ENCODE data around the gene PLRG1. TPM values are rescaled to one million over a fixed set of nuclear protein-coding genes. Genes with fewer than 3 reads are reported as not detected.

The PLRG1 gene
- 39.2 and 49.8 TPM in 2 replicates for total RNA-seq

DNA sequence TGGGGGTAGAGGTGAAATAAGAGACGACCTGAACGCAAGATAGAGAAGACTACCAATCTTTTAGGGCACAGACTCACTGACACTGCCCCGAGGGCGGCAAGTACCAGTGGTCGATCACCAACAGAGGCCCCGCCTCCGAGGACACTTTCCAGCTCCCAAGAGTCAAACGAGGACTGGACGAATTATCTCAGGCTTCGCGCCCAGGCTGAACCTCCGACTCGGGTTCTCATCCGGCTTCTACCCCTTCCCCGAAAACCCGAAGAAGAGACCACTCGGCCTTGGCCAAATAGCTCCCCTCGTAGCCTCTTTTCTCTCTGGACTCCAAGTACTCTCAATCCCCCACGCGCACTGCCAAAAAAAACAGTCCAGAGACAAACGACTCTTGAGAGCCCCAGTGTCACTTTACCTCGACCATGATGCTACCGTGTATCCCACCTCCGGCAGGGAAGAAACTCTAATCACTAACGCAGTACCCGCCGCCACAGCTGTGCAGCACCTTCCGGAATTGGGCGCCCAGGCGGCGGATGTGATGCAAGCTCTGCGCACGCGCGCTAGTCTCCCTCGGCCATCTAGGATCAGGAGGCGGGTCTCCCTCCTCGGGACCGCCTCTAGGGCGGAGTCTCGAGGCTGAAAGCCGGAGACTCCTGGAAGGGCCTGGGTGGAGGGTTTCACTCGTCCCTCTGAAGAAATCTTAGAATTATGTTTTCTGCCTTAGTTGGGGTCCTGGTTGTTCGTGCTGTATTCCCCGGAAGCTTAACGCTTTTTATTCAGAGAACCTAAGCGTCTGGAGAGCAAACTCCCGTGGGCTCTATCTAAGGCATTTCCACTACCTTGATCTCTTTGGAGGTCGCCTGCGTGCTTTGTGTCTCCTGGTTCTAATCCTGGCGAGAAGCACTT lies at the start of gene PLRG1:
Gene PLRG1, minus strand, starts transcription at position 507 of the 897 bp plus-strand sequence. Its CDS starts 92 bp downstream, at position 415.

GRCh38 chr4:154590329-154591006 lies 40.3 kb upstream of the PLRG1 start, which contains the start of gene FGA:
Gene FGA, minus strand, starts transcription at chr4:154590742. Its CDS starts 55 bp downstream, at chr4:154590687.

GRCh38 chr4:154562697-154563254 lies 12.6 kb upstream of the PLRG1 start, which contains the start of gene FGB:
Gene FGB, plus strand, starts transcription at chr4:154563011. Its CDS starts 8 bp downstream, at chr4:154563019.

DNA sequence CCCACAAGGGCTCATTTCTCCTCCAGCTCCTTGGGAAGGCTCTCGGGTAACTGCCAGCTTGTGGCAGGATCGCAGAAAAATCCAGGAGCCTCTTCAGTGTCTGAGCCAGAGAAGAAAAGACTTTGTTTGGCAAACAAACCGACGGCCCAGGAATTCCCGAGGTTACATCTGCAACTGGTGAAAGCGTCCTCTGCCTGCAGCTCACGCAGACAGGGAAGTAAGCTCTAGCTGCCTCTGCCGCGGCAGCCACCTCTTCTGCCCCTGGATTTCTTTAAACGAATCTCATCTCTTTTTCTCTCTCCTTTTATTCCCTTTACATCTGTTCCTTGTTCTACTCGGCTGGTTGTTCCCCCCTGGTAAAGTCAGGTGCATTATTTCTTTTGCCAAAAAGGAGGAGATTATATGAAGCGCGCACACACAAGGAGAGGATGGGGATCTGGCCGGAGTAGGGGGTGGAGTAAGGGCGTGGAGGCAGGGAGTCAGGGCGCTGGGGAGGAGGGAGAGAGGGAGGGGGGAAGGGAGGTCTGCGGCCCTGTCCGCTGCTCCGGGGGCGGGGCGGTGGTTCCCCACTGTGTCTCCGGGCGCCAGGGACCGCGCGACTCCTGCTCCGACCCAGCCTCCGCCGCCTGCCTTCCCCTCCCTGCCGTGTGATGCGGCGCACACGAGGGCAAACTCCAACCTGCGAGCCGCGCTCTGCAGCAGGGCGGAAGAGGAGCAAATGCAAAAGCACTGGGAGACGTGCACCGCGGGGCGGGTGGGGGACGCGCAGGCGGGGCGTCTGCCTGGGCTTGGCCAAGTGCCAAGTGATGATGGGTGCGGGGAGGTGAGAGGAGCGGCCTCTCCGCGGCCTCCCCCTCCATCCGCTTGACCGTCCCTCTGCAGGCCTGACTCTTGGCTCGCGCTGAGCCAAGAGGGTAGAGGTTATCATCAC lies 58.6 kb downstream of the PLRG1 start, which contains the start of gene DCHS2:
Gene DCHS2, minus strand, starts transcription at position 459 of the 931 bp plus-strand sequence. Its CDS starts 444 bp downstream, at position 15.

Other genes with a start within 250 kb of the PLRG1 start
- under 0.01 TPM in 1 of 2 replicates, not detected in the other for gene DCHS2, start 58.6 kb downstream of the PLRG1 start, total RNA-seq
- gene FGB, start 12.6 kb upstream of the PLRG1 start, total RNA-seq: not detected in 2 replicates
- not detected in 2 replicates for gene FGA, start 40.3 kb upstream of the PLRG1 start, total RNA-seq
- gene FGG, start 62.3 kb upstream of the PLRG1 start, total RNA-seq: not detected in 2 replicates
- gene LRAT, start 193.6 kb upstream of the PLRG1 start, total RNA-seq: under 0.01 and 0.34 TPM in 2 replicates
- not detected in 2 replicates for gene RBM46, start 230.9 kb upstream of the PLRG1 start, total RNA-seq

All from bronchus fibroblast of lung (primary cell).